Adrenal gland (tissue), 5 donors: Measurements from ENCODE around the gene PHETA2.

ENCODE experiments used
- CTCF ChIP-seq, 6 experiments: fragments of 450-650 bp in 4 of 6; fragments of 200-600 bp in 2 of 6; sonication (generic) in 1 of 6; IDR thresholded peaks; 1 replicate in 5 of 6; 2 replicates in 1 of 6; pipeline versions ENCODE4 v1.5.1 to v1.8.0; 2016 to 2021; ENCODE audit warnings: antibody characterized with exemption in 6 of 6, mild to moderate bottlenecking in 2 of 6, moderate library complexity in 1 of 6
- POLR2A ChIP-seq, 2 donors: fragments of 450-650 bp; IDR thresholded peaks; one replicate each; pipeline ENCODE4 v1.6.1; 2017; ENCODE audit warnings: antibody characterized with exemption in 2 of 2, mild to moderate bottlenecking in 2 of 2, moderate library complexity in 1 of 2
- donor health status: DM: no; HTN: no; CAD: no.

GRCh38 chr22:42039271-42039670 is 34.8 kb upstream of the PHETA2 start:
- TF ChIP-seq CTCF (IDR thresholded peaks at IDR 0.05) (no peak), POLR2A (IDR thresholded peaks at IDR 0.05) (no peak)
